OCI-LY7 (cell line): ENCODE measurements around the gene OGG1.

Source experiments
- CTCF ChIP-seq: fragments of 200-600 bp; sonication (generic); conservative IDR thresholded peaks from 2 replicates; pipeline ENCODE4 v1.5.1; 2014; ENCODE audit warnings: mild to moderate bottlenecking, antibody characterized with exemption, low read length, moderate library complexity, mixed read lengths
- EZH2phosphoT487 ChIP-seq: fragments of 200-600 bp; sonication (generic); IDR thresholded peaks from 2 replicates; pipeline ENCODE4 v1.6.1; 2018; ENCODE audit warnings: low read depth, borderline replicate concordance, mild to moderate bottlenecking, mixed run types, antibody characterized with exemption, low read length, moderate library complexity, mixed read lengths

GRCh38 chr3:9704347-9705322, 45.1 kb upstream of the OGG1 start:
- TF ChIP-seq CTCF = no peak
- no peak for TF ChIP-seq EZH2phosphoT487
